ENCODE measurements around the gene YIF1A. TPM values are rescaled to one million over a fixed set of nuclear protein-coding genes. Genes with fewer than 3 reads are reported as not detected.
"Not testable (repeated sequence)": the region's sequence is repeated elsewhere in the genome, so short reads cannot be mapped to it uniquely, and the experiment has no call there.

YIF1A gene
- total RNA-seq, 1 experiment from 2014 or later, result 286 TPM

DNA sequence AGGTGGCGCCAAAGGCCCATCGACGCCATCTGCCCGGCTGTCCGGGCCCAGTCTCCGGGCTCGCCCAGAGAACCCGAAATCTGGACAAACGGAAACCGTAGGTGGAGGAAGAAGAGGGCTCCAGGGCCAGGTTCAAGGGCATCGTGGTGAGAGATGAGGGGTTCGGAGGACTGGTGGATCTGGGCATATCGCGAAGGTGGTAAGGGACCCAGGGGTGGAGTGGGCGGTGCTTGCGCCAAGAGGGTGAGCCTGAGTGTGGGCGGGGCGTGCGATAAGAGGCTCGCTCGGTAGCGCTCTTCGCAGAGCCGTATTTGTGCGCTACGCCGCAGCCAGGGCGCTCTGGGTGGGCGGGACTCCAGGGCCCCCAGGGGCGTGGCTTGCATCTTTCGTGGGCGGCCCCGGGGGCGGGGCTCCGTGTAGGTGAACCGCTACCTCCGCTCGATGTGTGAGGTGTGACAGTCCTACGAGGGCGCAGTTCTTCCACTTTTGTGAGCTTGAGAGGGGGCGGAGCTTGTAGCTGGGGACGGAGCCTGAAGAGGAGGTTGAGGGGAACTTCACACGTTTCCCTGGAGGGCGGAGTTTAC, 23.1 kb upstream of the YIF1A start:
- DNase-seq (ENCODE audit: low spot score), result peak; percentile 98

DNA sequence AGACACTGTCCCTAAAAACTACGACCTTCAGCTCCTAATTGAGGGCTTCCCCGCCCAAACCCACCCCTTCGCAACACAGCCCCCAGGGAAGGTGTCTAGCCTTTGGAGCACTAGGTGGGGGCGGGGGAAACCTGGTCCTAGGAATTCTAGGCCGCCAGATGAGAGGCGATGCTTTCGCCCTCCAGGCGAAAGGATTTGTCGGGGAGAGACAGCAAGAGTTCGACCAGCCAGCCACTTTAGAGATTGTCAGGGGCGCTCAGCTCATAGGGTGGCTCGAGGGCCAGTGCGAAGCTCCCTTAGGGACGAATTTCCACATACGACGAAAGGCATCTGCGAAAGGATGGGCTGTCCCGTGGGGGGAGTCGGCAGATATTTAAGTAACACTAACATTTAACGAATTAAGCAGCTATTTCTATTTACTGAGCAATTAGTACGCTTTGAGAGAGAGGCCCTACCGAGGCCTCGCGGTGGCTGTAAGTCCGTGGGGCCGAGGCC, 22.6 kb upstream of the YIF1A start:
- no peak for DNase-seq (ENCODE audit: low spot score)

DNA sequence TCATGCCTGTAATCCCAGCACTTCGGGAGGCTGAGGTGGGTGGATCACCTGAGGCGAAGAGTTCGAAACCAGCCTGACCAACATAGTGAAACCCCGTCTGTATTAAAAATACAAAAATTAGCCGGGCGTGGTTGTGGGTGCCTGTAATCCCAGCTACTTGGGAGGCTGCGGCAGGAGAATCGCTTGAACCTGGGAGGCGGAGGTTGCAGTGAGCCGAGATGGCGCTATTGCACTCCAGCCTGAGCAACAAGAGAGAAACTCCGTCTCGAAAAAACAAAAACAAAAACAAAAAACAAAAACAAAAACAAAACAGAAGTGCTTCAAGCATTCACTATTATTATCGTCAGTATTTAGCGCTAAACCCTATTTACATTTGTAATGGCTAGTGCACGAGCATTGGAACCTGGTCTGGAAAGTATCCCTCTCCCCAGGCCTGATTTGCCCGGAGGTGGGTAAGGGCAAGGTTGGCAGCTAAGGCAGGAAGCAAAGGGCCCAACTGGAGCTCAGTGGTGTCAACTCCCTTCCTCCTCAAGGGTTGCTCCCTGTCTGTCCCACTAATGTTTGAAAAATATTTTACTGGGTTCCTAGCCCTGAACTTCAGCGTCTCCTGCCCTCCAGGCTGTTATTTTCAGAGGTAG, 22.0 kb upstream of the YIF1A start:
- not testable (repeated sequence) for DNase-seq (ENCODE audit: low spot score)

DNA sequence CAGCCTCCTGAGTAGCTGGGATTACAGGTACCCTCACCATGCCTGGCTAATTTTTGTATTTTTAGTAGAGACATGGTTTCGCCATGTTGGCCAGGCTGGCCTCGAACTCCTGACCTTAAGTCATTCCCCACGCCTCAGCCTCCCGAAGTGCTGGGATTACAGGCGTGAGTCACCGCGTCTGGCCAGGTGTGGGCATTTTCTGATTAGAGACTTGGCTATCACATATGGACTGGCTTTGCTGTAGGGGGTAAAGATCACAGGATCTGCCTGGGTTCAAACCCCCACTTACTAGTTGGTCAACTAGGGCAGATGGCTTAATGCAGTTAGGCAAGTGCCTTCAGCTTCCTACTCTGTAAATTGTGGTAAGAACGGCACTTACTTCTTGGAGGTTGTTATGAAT, 21.4 kb upstream of the YIF1A start:
- no peak for DNase-seq (ENCODE audit: low spot score)

DNA sequence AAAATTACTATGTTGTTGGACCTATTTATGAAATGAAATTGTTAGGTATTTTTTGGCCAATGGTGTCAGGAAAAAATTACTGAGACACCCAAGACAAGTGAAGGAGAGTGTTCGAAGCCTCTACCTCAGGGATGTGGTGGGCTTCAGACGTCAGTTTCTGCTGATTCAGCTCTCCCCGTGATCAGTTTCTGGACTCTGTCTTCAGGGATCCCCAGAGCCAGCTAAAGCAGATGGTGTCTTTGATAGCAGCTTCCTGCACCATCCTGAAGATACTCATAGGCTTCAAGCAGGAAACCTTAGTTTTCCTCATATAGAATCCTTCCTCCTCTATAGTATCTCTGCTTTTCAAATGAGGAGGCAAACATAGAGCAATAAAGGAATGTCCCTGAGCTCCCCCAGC, 20.5 kb upstream of the YIF1A start:
- no peak for DNase-seq (ENCODE audit: low spot score)

DNA sequence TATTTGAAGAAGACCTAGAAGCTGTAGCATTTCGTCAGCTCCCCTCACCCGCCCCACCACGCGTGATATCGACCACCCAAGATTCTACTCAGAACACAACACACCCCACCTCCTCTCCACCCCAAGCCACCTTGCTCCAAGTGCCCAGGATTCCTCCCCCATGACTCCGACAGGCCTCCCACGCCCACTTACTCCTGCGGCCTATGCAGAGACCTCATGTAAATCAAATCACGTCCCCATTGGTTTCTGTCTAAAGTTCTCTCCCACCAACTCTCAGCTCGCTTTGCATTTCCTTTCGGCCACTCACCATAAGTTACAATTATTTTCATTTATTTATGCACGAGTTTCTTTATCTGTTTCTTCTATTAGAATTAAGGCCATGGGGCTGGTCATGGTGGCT, 13.7 kb upstream of the YIF1A start:
- no peak for DNase-seq (ENCODE audit: low spot score)

DNA sequence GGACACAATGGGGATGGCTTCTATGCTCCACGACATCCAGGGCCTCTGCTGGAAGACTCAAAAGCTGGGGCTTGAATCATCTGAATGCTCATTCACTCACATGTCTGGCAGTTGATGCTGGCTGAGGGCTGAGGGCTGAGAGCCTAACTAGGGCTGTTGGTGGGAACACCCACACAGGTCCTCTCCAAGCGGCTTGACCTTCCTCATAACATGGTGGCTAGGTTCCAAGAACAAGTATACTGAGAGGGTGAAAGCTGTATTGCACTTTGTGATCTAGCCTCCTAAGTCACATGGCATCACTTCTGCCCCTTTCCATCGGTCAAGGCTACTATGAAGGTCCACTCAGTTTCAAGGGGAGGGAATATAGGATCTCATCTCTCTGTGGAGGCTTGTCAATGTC, 10.2 kb upstream of the YIF1A start:
- no peak for DNase-seq (ENCODE audit: low spot score)

DNA sequence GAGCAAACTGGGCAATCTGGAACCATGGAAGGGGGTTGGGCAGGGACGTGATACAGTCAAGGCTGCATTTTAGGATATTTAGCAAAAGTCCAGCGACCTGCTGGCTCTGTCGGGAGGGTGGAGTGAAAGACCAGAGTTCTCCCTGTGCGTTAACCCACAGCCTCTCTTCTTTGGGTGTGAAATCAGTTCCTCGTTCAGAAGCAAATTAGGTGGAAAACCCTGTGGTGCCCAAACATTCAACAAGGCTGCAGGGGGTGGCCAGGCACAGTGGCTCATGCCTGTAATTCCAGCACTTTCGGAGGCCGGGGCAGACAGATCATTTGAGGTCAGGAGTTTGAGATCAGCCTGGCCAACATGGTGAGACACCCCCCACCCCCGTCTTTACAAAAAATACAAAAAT, 8.7 kb upstream of the YIF1A start:
- DNase-seq (ENCODE audit: low spot score), result no peak

DNA sequence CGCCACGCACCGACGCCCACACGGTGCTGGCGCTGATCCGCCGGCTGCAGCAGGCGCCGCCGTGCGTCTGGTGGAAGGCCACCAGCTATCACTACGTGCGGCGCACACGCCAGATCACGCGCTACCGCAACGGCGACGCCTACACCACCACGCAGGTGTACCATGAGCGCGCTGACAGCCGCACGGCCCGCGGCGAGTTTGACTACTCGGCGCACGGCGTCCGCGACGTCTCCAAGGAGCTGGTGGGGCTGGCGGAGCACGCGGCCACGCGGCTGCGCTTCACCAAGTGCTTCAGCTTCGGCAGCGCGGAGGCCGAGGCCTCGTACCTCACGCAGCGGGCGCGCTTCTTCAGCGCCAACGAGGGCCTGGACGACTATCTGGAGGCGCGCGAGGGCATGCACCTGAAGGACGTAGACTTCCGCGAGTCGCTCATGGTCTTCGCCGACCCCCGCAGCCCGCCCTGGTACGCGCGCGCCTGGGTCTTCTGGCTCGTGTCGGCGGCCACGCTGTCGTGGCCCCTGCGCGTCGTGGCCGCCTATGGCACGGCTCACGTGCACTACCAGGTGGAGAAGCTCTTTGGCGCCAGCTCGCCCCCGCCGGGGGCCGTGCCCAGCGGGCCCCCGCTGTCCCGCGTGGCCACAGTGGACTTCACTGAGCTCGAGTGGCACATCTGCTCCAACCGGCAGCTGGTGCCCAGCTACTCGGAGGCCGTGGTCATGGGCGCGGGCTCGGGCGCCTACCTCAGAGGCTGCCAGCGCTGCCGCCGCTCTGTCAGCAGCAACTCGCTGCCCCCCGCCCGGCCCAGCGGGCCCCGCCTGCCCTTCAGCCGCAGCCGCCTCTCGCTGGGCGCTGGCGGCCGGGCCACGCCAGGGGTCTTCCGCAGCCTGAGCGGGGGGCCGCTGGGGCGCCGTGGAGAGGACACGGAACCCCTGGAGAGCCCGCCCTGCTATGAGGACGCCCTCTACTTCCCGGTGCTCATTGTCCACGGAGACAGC, 6.0 kb upstream of the YIF1A start:
- DNase-seq (ENCODE audit: low spot score), result no peak

DNA sequence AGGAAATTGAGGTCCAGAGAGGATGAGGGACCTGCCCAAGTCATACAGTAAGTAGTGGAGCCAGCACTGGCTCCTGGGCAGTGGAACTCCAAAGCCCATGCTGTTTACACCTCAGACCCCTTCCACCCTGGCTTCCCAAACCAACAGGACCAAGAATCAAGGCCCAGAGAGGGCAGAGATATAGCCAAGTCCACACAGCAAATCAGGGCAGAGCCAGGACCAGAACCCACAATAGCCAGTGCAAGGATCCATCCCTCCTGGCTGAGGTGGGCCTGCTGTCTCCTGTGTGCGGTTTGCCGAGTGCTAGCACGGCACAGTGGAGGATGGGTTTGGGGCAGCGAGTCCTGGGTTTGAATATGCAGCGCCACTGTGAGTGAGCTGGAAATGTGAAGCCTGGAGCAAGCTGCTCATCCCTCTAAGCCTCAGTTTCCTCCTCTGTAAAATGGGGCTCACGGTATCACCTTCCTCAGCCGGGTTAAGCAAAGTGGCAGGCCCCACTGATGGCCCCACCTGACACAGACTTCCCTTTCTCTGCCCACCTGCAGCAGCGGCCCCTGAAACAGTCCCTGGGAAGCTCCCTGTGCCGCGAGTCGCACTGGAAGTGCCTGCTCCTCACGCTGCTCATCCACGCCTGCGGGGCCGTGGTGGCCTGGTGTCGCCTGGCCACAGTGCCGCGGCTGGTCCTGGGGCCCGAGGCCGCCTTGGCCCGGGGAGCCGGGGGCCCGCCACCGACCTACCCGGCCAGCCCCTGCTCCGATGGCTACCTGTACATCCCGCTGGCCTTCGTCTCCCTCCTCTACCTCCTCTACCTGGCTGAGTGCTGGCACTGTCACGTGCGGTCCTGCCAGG, 5.1 kb upstream of the YIF1A start:
- DNase-seq (ENCODE audit: low spot score), result no peak

DNA sequence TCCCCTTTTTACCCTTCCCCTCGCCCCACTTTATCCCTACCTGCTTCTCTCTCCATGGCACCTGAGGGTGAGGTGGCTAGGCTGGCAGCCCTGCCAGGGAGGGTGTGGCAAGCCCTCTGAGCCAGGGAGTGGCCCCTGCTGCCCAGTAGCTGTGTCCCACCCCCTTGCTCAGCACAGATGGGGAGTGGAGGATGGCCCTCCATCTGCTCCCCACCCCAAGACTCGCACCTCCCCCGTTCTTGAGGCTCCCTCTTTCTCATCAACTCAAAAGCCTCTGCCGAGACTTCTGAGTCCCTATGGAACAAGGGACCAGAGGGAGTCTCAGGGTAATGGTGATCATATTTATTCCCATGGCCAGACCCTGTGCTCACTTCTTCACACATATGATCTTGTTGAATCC, 4.4 kb upstream of the YIF1A start:
- no peak for DNase-seq (ENCODE audit: low spot score)

DNA sequence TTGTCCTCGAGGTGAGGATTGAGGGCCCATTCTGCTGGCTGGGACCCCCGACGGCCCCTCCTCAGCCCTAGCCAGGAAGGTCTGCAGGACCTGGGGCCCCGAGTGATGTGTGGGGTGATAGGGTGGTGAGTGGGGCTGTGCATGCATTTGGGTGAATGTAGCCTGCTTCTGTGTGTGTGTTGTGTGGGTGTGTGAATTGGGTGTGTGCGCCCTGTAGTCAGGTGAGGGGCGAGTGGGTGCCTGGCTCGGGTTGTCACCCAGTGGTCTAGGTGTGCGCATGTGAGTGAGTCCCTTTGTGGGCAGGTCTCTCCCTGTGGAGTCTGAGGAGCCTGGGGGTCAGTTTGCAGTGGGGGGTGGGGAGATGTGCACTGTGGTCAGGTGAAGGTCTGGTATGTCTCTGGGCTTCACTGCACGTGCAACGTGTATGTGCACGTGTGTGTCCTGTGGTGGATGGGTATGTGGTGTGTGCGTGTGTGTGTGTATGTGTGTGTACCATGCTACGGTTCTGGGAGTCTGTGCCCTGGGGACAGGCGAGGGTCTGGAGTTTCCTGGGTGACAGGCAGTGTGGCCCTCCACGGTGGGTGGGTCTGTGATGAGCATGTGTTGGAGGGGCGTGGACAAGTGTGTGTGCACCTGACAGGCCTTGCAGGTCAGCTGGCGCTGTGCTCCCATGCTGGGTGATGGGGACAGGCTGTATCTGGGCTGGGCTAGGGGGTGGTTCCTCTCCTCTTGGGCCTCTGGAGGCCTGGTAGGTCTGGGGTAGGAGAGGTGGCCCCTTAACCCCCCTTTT, 3.8 kb upstream of the YIF1A start:
- DNase-seq (ENCODE audit: low spot score), result no peak

DNA sequence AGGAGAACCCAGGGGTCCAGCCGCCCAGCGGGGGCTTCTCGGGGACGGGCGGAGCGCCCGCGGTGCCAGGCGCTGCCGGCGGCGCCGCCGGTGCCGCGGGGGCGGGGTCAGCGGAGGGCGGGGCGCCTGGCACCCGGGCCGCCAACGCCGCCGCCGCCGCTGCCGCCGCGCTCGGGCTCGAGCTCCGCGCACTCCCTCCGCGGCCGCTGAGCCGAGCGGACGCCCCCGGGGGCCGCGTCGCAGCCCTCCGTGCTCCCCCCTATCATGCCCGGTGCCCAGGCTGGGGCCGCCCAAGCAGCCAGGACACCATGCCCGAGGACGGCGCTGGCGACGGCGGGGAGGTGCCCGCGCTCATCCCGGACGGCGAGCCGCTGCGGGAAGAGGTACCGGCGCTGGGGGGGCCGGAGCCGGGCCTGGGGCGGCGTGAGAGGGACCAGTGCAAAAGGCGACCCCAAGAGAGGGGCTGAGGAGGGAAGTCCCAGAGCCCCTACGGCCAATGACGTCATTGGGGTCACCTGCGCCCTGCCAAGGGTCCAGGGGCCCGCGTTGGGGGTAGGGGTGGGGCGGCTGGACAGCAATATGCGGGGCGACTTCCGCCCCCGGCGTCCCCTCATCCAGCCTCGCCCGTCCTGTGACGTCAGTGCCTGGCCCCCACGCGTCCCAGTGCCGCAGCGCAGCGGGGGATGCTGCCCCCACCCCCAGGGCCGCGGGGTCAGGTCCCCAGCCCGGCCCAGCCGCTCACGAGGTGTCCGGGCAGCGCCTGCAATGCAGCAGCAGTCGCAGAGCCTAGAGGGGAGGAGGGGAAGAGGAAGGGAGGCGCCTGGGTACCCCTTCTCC, 3.0 kb upstream of the YIF1A start, which contains the start of gene TMEM151A:
Gene TMEM151A (plus strand): TSS at position 189 of the 837 bp plus-strand sequence. CDS start 120 bp downstream, at position 309.
- DNase-seq (ENCODE audit: low spot score), result no peak

DNA sequence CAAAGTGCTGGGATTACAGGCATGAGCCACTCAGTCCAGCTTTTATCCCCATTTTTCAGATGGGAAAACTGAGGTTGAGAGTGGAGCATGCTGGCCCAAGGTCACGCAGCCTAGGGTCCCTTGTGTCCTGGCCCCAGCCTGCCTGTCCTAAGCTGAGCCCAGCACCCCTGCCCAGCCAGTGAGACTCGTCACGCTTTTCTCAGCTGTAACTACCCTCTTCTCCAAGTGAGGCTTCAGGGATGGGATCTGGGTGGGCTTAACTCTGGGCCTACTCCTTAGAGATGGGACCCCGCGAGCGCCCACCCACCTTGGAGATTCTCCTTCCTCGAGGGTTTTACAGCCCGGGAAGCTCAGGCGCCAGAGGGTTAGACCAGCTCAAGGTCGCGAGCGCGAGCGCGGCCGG, 2.4 kb upstream of the YIF1A start:
- no peak for DNase-seq (ENCODE audit: low spot score)

DNA sequence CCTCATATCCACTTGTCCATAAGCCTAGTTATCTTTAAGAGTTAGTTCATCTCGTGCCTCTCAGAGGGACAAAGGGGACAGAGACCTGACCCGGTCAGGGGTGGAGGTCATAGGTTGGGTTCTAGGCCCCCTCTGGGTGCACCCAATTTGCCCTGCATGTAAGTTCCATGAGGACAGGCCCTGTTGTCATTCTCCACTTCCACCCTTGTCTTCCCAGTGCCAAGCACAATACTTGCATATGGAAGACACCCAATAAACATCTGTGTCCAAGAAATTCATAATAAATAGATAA, 1.3 kb upstream of the YIF1A start:
- DNase-seq (ENCODE audit: low spot score), result no peak

DNA sequence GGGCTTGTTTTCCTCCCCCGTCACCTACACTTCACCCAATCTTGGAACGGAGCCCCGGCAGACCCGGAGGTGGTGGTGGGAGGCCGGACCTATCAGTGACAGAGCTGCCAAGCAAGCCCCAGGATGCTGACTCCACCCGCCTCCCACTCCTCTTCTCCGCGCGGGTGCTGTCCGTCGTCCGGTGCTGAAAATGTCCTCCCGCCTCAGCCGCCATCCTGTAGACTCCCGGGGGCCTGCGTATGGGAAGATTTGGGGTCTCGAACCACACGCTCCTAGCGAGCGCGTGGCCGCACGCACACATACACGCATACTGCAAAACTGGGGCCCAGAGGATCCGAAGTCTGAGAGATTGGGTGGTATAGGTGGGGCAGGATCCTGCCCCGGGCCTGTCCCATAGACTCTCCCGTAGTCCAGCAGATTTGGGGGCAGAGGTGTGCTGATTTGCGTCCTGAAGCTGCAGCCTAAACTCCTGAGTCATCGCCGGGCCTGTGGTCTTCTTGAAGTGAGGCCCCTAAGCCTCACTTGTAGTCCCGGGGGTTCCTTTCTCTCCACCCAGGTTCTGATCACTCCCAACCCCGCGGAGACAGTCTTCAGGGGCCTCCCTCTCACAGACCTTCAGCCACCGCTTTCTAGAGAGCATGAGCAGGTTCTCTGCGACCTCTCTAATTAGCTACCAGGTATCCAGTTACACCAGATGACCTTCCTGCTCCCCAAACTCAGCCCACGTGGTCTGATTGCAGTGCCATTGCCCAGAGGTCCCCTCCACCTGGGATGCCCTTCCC, 796 bp upstream of the YIF1A start:
- DNase-seq (ENCODE audit: low spot score), result no peak

DNA sequence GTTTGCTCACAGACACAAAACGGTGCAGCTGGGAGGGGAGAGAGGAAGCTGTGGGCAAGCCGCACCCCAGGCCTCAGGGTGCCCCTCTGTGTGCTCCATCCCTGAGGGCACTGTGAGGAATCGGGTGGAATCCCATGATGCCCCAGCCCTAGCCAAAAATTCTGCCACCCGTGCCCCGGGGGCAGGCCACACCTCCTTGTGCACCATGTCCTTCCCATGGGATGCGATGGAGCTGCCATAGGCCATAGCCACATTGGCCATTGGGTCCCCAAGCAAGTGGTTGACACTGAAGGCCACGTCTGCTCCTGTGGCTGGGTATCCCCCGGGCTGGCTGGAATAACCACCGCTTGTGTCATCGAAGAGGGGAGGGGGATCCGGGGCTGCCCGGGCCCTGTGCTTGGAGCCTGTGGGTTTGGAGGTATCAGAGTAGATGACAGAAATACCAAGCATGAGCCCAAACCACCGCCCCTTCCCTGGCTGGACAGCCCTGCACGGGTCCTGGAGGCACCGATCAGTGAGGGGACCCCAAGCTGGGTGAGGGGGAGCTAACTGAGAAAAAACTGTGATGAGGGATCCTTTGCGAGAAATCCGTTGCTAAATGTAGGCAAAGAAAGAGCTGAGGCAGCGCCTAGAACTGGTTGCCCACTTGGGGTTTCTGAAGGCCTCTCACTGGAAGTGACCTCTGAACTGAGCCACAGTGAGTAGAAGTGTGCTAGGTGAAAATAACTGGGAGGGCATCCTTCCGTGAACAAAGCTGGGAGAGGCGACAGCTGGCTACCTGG, 863 bp downstream of the YIF1A start:
- peak; percentile 50 for DNase-seq (ENCODE audit: low spot score)

DNA sequence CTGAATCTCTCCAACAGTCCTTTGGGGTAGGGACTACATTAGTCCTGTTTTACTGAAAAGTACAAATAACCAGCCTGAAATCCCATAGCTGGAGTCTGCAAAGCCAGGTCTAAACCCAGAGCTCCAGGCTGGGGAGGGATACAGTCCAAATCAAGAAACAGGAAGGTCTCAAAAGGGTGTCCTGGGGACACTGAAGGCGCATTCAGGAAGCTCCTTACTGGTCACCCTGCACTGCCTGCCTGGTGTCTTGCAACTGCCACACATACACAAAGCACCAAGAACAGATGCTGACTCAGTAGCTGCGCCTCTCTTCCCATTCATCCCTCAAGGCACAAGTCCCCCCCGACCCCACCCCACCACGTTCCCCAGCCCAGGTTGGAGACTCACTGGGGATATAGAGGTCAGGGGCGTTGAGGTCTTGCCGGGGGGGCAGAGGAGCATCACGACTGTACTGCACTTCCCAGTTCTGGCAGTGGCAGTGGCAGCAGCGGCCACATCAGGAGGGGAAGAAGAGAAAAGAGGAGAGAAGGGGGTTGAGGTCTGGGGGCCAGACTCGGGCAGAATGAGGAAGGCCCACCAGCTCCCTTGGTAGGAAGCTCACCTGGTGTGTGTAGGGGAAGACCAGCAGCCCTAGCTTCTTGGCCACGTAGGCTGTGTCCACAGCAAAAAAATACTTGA, 1.6 kb downstream of the YIF1A start:
- DNase-seq (ENCODE audit: low spot score), result no peak

Data from HT-29 (cell line).